ENCODE measurements around the gene CLRN3.

Gene CLRN3

GRCh38 chr10:127892743-127893142 lies at the start of gene CLRN3:
CLRN3 (minus strand) TSS chr10:127892941; CDS start chr10:127892784, 157 bp downstream.
- DNase-seq (ENCODE audit: low read depth), result no peak
- H3K4me3 ChIP-seq (ENCODE audit: low read depth, low read length), result no peak within 1 kb of the TSS
- no peak for TF ChIP-seq CTCF (IDR thresholded peaks at IDR 0.05; ENCODE audit: insufficient read depth, low read depth, low read length, missing control alignments)

GRCh38 chr10:127940866-127941640 lies 48.3 kb upstream of the CLRN3 start:
- DNase-seq (ENCODE audit: low read depth), result no peak
- no peak overlapping the region for H3K4me3 ChIP-seq (ENCODE audit: low read depth, low read length)
- TF ChIP-seq CTCF (IDR thresholded peaks at IDR 0.05; ENCODE audit: insufficient read depth, low read depth, low read length, missing control alignments), result no peak

GRCh38 chr10:127939786-127940330 lies 47.1 kb upstream of the CLRN3 start:
- no peak overlapping the region for H3K4me3 ChIP-seq (ENCODE audit: low read depth, low read length)
- DNase-seq (ENCODE audit: low read depth), result no peak
- TF ChIP-seq CTCF (IDR thresholded peaks at IDR 0.05; ENCODE audit: insufficient read depth, low read depth, low read length, missing control alignments), result no peak

- H3K4me3 ChIP-seq (ENCODE audit: low read depth, low read length), result no peak overlapping the region
- no peak for DNase-seq (ENCODE audit: low read depth)
- TF ChIP-seq CTCF (IDR thresholded peaks at IDR 0.05; ENCODE audit: insufficient read depth, low read depth, low read length, missing control alignments), result no peak
Measured at GRCh38 chr10:127937915-127938463, 45.2 kb upstream of the CLRN3 start.

GRCh38 chr10:127937069-127937468 lies 44.3 kb upstream of the CLRN3 start:
- DNase-seq (ENCODE audit: low read depth), result no peak
- TF ChIP-seq CTCF (IDR thresholded peaks at IDR 0.05; ENCODE audit: insufficient read depth, low read depth, low read length, missing control alignments), result no peak
- no peak overlapping the region for H3K4me3 ChIP-seq (ENCODE audit: low read depth, low read length)

- H3K4me3 ChIP-seq (ENCODE audit: low read depth, low read length), result no peak overlapping the region
- no peak for DNase-seq (ENCODE audit: low read depth)
- no peak for TF ChIP-seq CTCF (IDR thresholded peaks at IDR 0.05; ENCODE audit: insufficient read depth, low read depth, low read length, missing control alignments)
Measured at GRCh38 chr10:127935071-127935561, 42.4 kb upstream of the CLRN3 start.
